Measurements from ENCODE around the gene PLK4.

PLK4 gene

GRCh38 chr4:127880763-127881562 lies at the start of gene PLK4:
Gene PLK4, plus strand, starts transcription at chr4:127880893. Its CDS starts 242 bp downstream, at chr4:127881135.
- TF ChIP-seq, protein P1, sequence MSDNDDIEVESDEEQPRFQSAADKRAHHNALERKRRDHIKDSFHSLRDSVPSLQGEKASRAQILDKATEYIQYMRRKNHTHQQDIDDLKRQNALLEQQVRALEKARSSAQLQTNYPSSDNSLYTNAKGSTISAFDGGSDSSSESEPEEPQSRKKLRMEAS (IDR thresholded peaks at IDR 0.05; ENCODE audit: low read depth, low read length) = 0 out of 2 replicates have a peak, but pooled peaks have one; percentile 5
- TF ChIP-seq, protein P2, sequence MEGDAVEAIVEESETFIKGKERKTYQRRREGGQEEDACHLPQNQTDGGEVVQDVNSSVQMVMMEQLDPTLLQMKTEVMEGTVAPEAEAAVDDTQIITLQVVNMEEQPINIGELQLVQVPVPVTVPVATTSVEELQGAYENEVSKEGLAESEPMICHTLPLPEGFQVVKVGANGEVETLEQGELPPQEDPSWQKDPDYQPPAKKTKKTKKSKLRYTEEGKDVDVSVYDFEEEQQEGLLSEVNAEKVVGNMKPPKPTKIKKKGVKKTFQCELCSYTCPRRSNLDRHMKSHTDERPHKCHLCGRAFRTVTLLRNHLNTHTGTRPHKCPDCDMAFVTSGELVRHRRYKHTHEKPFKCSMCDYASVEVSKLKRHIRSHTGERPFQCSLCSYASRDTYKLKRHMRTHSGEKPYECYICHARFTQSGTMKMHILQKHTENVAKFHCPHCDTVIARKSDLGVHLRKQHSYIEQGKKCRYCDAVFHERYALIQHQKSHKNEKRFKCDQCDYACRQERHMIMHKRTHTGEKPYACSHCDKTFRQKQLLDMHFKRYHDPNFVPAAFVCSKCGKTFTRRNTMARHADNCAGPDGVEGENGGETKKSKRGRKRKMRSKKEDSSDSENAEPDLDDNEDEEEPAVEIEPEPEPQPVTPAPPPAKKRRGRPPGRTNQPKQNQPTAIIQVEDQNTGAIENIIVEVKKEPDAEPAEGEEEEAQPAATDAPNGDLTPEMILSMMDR (IDR thresholded peaks at IDR 0.05; ENCODE audit: low read depth, low read length) = no peak
- peak; percentile 72 for TF ChIP-seq POLR2A (IDR thresholded peaks at IDR 0.05; ENCODE audit: extremely low read depth, insufficient read length)

GRCh38 chr4:127832585-127832984 lies 48.1 kb upstream of the PLK4 start:
- no peak overlapping the region for H3K4me3 ChIP-seq (ENCODE audit: low read depth, low read length)
- DNase-seq (ENCODE audit: low read depth) = peak; percentile 45
- TF ChIP-seq, protein P1 (IDR thresholded peaks at IDR 0.05; ENCODE audit: low read depth, low read length) = no peak
- TF ChIP-seq MYC (IDR thresholded peaks at IDR 0.05; ENCODE audit: low read depth, low read length) (no peak), POLR2A (IDR thresholded peaks at IDR 0.05; ENCODE audit: extremely low read depth, insufficient read length) (no peak)
- TF ChIP-seq, protein P2 (IDR thresholded peaks at IDR 0.05; ENCODE audit: low read depth, low read length) = no peak

More at GRCh38 chr4:127880763-127881562, at the start of gene PLK4:
- H3K4me3 ChIP-seq (ENCODE audit: low read depth, low read length) = peak within 1 kb of the TSS; percentile 89
- peak; percentile 96 for DNase-seq (ENCODE audit: low read depth)

GRCh38 chr4:127843704-127844600 lies 36.7 kb upstream of the PLK4 start:
- no peak for DNase-seq (ENCODE audit: low read depth)
- TF ChIP-seq, protein P1 (IDR thresholded peaks at IDR 0.05; ENCODE audit: low read depth, low read length) = no peak
- no peak for TF ChIP-seq MYC (IDR thresholded peaks at IDR 0.05; ENCODE audit: low read depth, low read length)
- no peak for TF ChIP-seq POLR2A (IDR thresholded peaks at IDR 0.05; ENCODE audit: extremely low read depth, insufficient read length)
- TF ChIP-seq, protein P2 (IDR thresholded peaks at IDR 0.05; ENCODE audit: low read depth, low read length) = no peak
- no peak overlapping the region for H3K4me3 ChIP-seq (ENCODE audit: low read depth, low read length)

- no peak for DNase-seq (ENCODE audit: low read depth)
- no peak overlapping the region for H3K4me3 ChIP-seq (ENCODE audit: low read depth, low read length)
- TF ChIP-seq, protein P2 (IDR thresholded peaks at IDR 0.05; ENCODE audit: low read depth, low read length) = no peak
- TF ChIP-seq, protein P1 (IDR thresholded peaks at IDR 0.05; ENCODE audit: low read depth, low read length) = no peak
- TF ChIP-seq POLR2A (IDR thresholded peaks at IDR 0.05; ENCODE audit: extremely low read depth, insufficient read length) (no peak), MYC (IDR thresholded peaks at IDR 0.05; ENCODE audit: low read depth, low read length) (no peak)
Measured at GRCh38 chr4:127844601-127845116, 36.0 kb upstream of the PLK4 start.

GRCh38 chr4:127846061-127846460 lies 34.6 kb upstream of the PLK4 start:
- TF ChIP-seq MYC (IDR thresholded peaks at IDR 0.05; ENCODE audit: low read depth, low read length) (no peak), POLR2A (IDR thresholded peaks at IDR 0.05; ENCODE audit: extremely low read depth, insufficient read length) (no peak)
- TF ChIP-seq, protein P1 (IDR thresholded peaks at IDR 0.05; ENCODE audit: low read depth, low read length) = no peak
- TF ChIP-seq, protein P2 (IDR thresholded peaks at IDR 0.05; ENCODE audit: low read depth, low read length) = no peak
- no peak for DNase-seq (ENCODE audit: low read depth)

More at GRCh38 chr4:127846061-127846460, 34.6 kb upstream of the PLK4 start:
- H3K4me3 ChIP-seq (ENCODE audit: low read depth, low read length) = no peak overlapping the region
